Activated naive CD8-positive, alpha-beta T cell treated with anti-CD3 and anti-CD28 coated beads for 36 hours (primary cell): Measurements from ENCODE around the gene UBR2. TPM values are rescaled to one million over a fixed set of nuclear protein-coding genes. Genes with fewer than 3 reads are reported as not detected.
"Not testable (repeated sequence)": the region's sequence is repeated elsewhere in the genome, so short reads cannot be mapped to it uniquely, and the experiment has no call there.

Source experiments
- DNase-seq: peaks from one replicate; pipeline ENCODE4 v3.0.0; 2021
- H3K27ac Mint-ChIP-seq: one replicate; pipeline ENCODE4 v1.8.0; 2022; ENCODE audit warnings: mild to moderate bottlenecking, moderate library complexity, mixed read lengths
- H3K27me3 Mint-ChIP-seq: one replicate; pipeline ENCODE4 v1.8.0; 2022; ENCODE audit warnings: mild to moderate bottlenecking, mixed read lengths
- H3K36me3 Mint-ChIP-seq: one replicate; pipeline ENCODE4 v1.8.0; 2021; ENCODE audit warnings: mild to moderate bottlenecking, mixed read lengths
- H3K4me1 Mint-ChIP-seq: one replicate; pipeline ENCODE4 v1.8.0; 2021; ENCODE audit warnings: mixed read lengths
- H3K4me3 Mint-ChIP-seq: one replicate; pipeline ENCODE4 v1.8.0; 2022; ENCODE audit warnings: mild to moderate bottlenecking, moderate library complexity, mixed read lengths
- H3K9me3 Mint-ChIP-seq: one replicate; pipeline ENCODE4 v1.8.0; 2022; ENCODE audit warnings: mixed read lengths
- total RNA-seq, 2 experiments: library from RNA; stranded (reverse); gene quantifications; one replicate each; pipeline ENCODE4 v1.2.3, GENCODE V29; 2021

UBR2 gene
- total RNA-seq, 2 experiments from 2014 or later: 18.7 to 19.5 TPM

- no peak overlapping the region for H3K4me3 Mint-ChIP-seq
- peaks cover 6% of the 10 kb centered on the region for H3K4me1 Mint-ChIP-seq
- peaks cover 4% of the 10 kb centered on the region for H3K9me3 Mint-ChIP-seq
- no peak overlapping the region for H3K27ac Mint-ChIP-seq
- no peak for DNase-seq
- H3K36me3 Mint-ChIP-seq: no peaks in the 10 kb centered on the region
- H3K27me3 Mint-ChIP-seq: no peaks in the 10 kb centered on the region
Measured at GRCh38 chr6:42708096-42708495, 144.3 kb downstream of the UBR2 start.

- Mint-ChIP-seq H3K27me3 (no peaks in the 10 kb centered on the region), H3K27ac (no peak overlapping the region), H3K4me1 (peaks cover 9% of the 10 kb centered on the region), H3K36me3 (no peaks in the 10 kb centered on the region), H3K9me3 (peaks cover 4% of the 10 kb centered on the region), H3K4me3 (no peak overlapping the region)
- DNase-seq: no peak
Measured at GRCh38 chr6:42709871-42710270, 146.0 kb downstream of the UBR2 start.

GRCh38 chr6:42710316-42710715 is 146.5 kb downstream of the UBR2 start:
- Mint-ChIP-seq H3K27ac (peak overlapping the region; percentile 35), H3K4me1 (peaks cover 9% of the 10 kb centered on the region), H3K27me3 (no peaks in the 10 kb centered on the region)

GRCh38 chr6:42711930-42712329 is 148.1 kb downstream of the UBR2 start:
- peaks cover 4% of the 10 kb centered on the region for H3K9me3 Mint-ChIP-seq
- no peaks in the 10 kb centered on the region for H3K36me3 Mint-ChIP-seq
- no peak overlapping the region for H3K27ac Mint-ChIP-seq
- peaks cover 9% of the 10 kb centered on the region for H3K4me1 Mint-ChIP-seq
- H3K4me3 Mint-ChIP-seq: no peak overlapping the region
- no peak for DNase-seq
- no peaks in the 10 kb centered on the region for H3K27me3 Mint-ChIP-seq

More at GRCh38 chr6:42710316-42710715, 146.5 kb downstream of the UBR2 start:
- no peak overlapping the region for H3K4me3 Mint-ChIP-seq
- DNase-seq: no peak
- H3K36me3 Mint-ChIP-seq: no peaks in the 10 kb centered on the region
- H3K9me3 Mint-ChIP-seq: peaks cover 4% of the 10 kb centered on the region

GRCh38 chr6:42714098-42714761 is 150.4 kb downstream of the UBR2 start:
- H3K9me3 Mint-ChIP-seq: peaks cover 4% of the 10 kb centered on the region
- no peak overlapping the region for H3K4me3 Mint-ChIP-seq
- H3K4me1 Mint-ChIP-seq: peaks cover 9% of the 10 kb centered on the region
- no peaks in the 10 kb centered on the region for H3K36me3 Mint-ChIP-seq
- no peak for DNase-seq
- H3K27ac Mint-ChIP-seq: no peak overlapping the region
- H3K27me3 Mint-ChIP-seq: no peaks in the 10 kb centered on the region

GRCh38 chr6:42715871-42716270 is 152.0 kb downstream of the UBR2 start:
- peaks cover 4% of the 10 kb centered on the region for H3K9me3 Mint-ChIP-seq
- H3K36me3 Mint-ChIP-seq: no peaks in the 10 kb centered on the region
- H3K4me1 Mint-ChIP-seq: peaks cover 4% of the 10 kb centered on the region
- H3K27me3 Mint-ChIP-seq: no peaks in the 10 kb centered on the region
- H3K27ac Mint-ChIP-seq: no peak overlapping the region
- no peak for DNase-seq
- no peak overlapping the region for H3K4me3 Mint-ChIP-seq

- no peak overlapping the region for H3K27ac Mint-ChIP-seq
- H3K27me3 Mint-ChIP-seq: peaks cover 3% of the 10 kb centered on the region
- H3K9me3 Mint-ChIP-seq: no peaks in the 10 kb centered on the region
- no peaks in the 10 kb centered on the region for H3K36me3 Mint-ChIP-seq
- DNase-seq: no peak
- H3K4me3 Mint-ChIP-seq: no peak overlapping the region
- peaks cover under 1% of the 10 kb centered on the region for H3K4me1 Mint-ChIP-seq
Measured at GRCh38 chr6:42720739-42721138, 156.9 kb downstream of the UBR2 start.

GRCh38 chr6:42722497-42722896 is 158.7 kb downstream of the UBR2 start, which contains the start of gene PRPH2:
TSS of gene PRPH2 (minus strand) at chr6:42722597. CDS start at chr6:42722334, 263 bp downstream.
- no peaks in the 10 kb centered on the region for H3K9me3 Mint-ChIP-seq
- peaks cover 1% of the 10 kb centered on the region for H3K36me3 Mint-ChIP-seq
- H3K27ac Mint-ChIP-seq: no peak within 1 kb of the TSS
- H3K4me3 Mint-ChIP-seq: no peak within 1 kb of the TSS
- no peak for DNase-seq
- peaks cover 15% of the 10 kb centered on the region for H3K4me1 Mint-ChIP-seq
- H3K27me3 Mint-ChIP-seq: peaks cover 3% of the 10 kb centered on the region

GRCh38 chr6:42724825-42725224 is 161.0 kb downstream of the UBR2 start:
- peaks cover 16% of the 10 kb centered on the region for H3K4me1 Mint-ChIP-seq

GRCh38 chr6:42726026-42726425 is 162.2 kb downstream of the UBR2 start:
- DNase-seq: no peak
- Mint-ChIP-seq H3K27ac (peak overlapping the region; percentile 98), H3K27me3 (peaks cover 3% of the 10 kb centered on the region), H3K36me3 (peaks cover 3% of the 10 kb centered on the region), H3K9me3 (no peaks in the 10 kb centered on the region), H3K4me1 (peaks cover 16% of the 10 kb centered on the region), H3K4me3 (peak overlapping the region; percentile 82)

More at GRCh38 chr6:42724825-42725224, 161.0 kb downstream of the UBR2 start:
- no peak for DNase-seq
- Mint-ChIP-seq H3K27me3 (peaks cover 3% of the 10 kb centered on the region), H3K27ac (no peak overlapping the region), H3K9me3 (no peaks in the 10 kb centered on the region), H3K4me3 (no peak overlapping the region), H3K36me3 (peaks cover 3% of the 10 kb centered on the region)

- peak overlapping the region; percentile 98 for H3K27ac Mint-ChIP-seq
- H3K36me3 Mint-ChIP-seq: peaks cover 3% of the 10 kb centered on the region
- no peaks in the 10 kb centered on the region for H3K9me3 Mint-ChIP-seq
- DNase-seq: peak; percentile 60
- H3K4me3 Mint-ChIP-seq: peak overlapping the region; percentile 82
- peaks cover 3% of the 10 kb centered on the region for H3K27me3 Mint-ChIP-seq
- H3K4me1 Mint-ChIP-seq: peaks cover 16% of the 10 kb centered on the region
Measured at GRCh38 chr6:42726485-42727086, 162.8 kb downstream of the UBR2 start.

GRCh38 chr6:42727087-42727611 is 163.3 kb downstream of the UBR2 start:
- peak; percentile 8 for DNase-seq

GRCh38 chr6:42727627-42728026 is 163.8 kb downstream of the UBR2 start:
- no peak for DNase-seq
- H3K27ac Mint-ChIP-seq: peak overlapping the region; percentile 54
- H3K27me3 Mint-ChIP-seq: peaks cover 3% of the 10 kb centered on the region
- H3K36me3 Mint-ChIP-seq: peaks cover 3% of the 10 kb centered on the region
- peaks cover 16% of the 10 kb centered on the region for H3K4me1 Mint-ChIP-seq
- peak overlapping the region; percentile 46 for H3K4me3 Mint-ChIP-seq
- H3K9me3 Mint-ChIP-seq: peaks cover 1% of the 10 kb centered on the region

More at GRCh38 chr6:42727087-42727611, 163.3 kb downstream of the UBR2 start:
- Mint-ChIP-seq H3K9me3 (no peaks in the 10 kb centered on the region), H3K4me3 (peak overlapping the region; percentile 82), H3K27me3 (peaks cover 3% of the 10 kb centered on the region), H3K27ac (peak overlapping the region; percentile 98), H3K36me3 (peaks cover 3% of the 10 kb centered on the region), H3K4me1 (peaks cover 16% of the 10 kb centered on the region)

GRCh38 chr6:42729731-42730130 is 165.9 kb downstream of the UBR2 start:
- H3K27ac Mint-ChIP-seq: no peak overlapping the region
- peaks cover 3% of the 10 kb centered on the region for H3K36me3 Mint-ChIP-seq
- peaks cover 16% of the 10 kb centered on the region for H3K4me1 Mint-ChIP-seq
- H3K4me3 Mint-ChIP-seq: no peak overlapping the region
- no peak for DNase-seq
- H3K27me3 Mint-ChIP-seq: no peaks in the 10 kb centered on the region
- peaks cover 2% of the 10 kb centered on the region for H3K9me3 Mint-ChIP-seq

- not testable (repeated sequence) for DNase-seq, H3K4me3 Mint-ChIP-seq, H3K27ac Mint-ChIP-seq, H3K36me3 Mint-ChIP-seq, H3K4me1 Mint-ChIP-seq, H3K9me3 Mint-ChIP-seq, H3K27me3 Mint-ChIP-seq
Measured at GRCh38 chr6:42733867-42734481, 170.1 kb downstream of the UBR2 start.
